Effector CD4-positive, alpha-beta T cell (primary cell): Measurements from ENCODE around the gene KDM4B.

ENCODE experiments used
- DNase-seq: peaks from one replicate; pipeline ENCODE4 v3.0.0-alpha.2; 2020

KDM4B gene

GRCh38 chr19:5074830-5075394, 106.0 kb downstream of the KDM4B start:
- no peak for DNase-seq

GRCh38 chr19:5075597-5075996, 106.7 kb downstream of the KDM4B start:
- no peak for DNase-seq

GRCh38 chr19:5076440-5077208, 107.7 kb downstream of the KDM4B start:
- no peak for DNase-seq

- no peak for DNase-seq
These were observed 108.2 kb downstream of the KDM4B start for GRCh38 chr19:5077209-5077515.

GRCh38 chr19:5078182-5078581, 109.3 kb downstream of the KDM4B start:
- peak; percentile 7 for DNase-seq

- DNase-seq: no peak
These were observed 109.8 kb downstream of the KDM4B start for GRCh38 chr19:5078666-5079065.

- DNase-seq: no peak
These were observed 110.3 kb downstream of the KDM4B start for GRCh38 chr19:5079071-5079774.

- DNase-seq: no peak
These were observed 111.2 kb downstream of the KDM4B start for GRCh38 chr19:5080030-5080654.

GRCh38 chr19:5080809-5081208, 111.9 kb downstream of the KDM4B start:
- no peak for DNase-seq

GRCh38 chr19:5081443-5082161, 112.7 kb downstream of the KDM4B start:
- no peak for DNase-seq

GRCh38 chr19:5083547-5083965, 114.6 kb downstream of the KDM4B start:
- DNase-seq: no peak

- DNase-seq: no peak
These were observed 116.7 kb downstream of the KDM4B start for GRCh38 chr19:5085566-5085965.

GRCh38 chr19:5086230-5086629, 117.3 kb downstream of the KDM4B start:
- DNase-seq: no peak

GRCh38 chr19:5086725-5087439, 118.0 kb downstream of the KDM4B start:
- no peak for DNase-seq

GRCh38 chr19:5089283-5089682, 120.4 kb downstream of the KDM4B start:
- DNase-seq: no peak

GRCh38 chr19:5090465-5091017, 121.6 kb downstream of the KDM4B start:
- no peak for DNase-seq

GRCh38 chr19:5091018-5091683, 122.2 kb downstream of the KDM4B start:
- DNase-seq: no peak

- DNase-seq: no peak
These were observed 123.0 kb downstream of the KDM4B start for GRCh38 chr19:5091684-5092480.

GRCh38 chr19:5092481-5092843, 123.5 kb downstream of the KDM4B start:
- no peak for DNase-seq

GRCh38 chr19:5093297-5093928, 124.5 kb downstream of the KDM4B start:
- DNase-seq: no peak
